Stimulated activated CD4-positive, alpha-beta T cell treated with anti-CD3 and anti-CD28 coated beads, Interleukin-12 subunit alpha, Interleukin-12 subunit beta, amount 100 ng/mL, for 4 hours (primary cell): ENCODE measurements around the gene HOXB4.

ENCODE experiments used
- DNase-seq: peaks from one replicate; pipeline ENCODE4 v3.0.0-alpha.2; 2020

Gene HOXB4

GRCh38 chr17:48526608-48527546, 51.3 kb downstream of the HOXB4 start:
- no peak for DNase-seq
